Fibroblast of lung (primary cell): ENCODE measurements around the gene PPIF. TPM values are rescaled to one million over a fixed set of nuclear protein-coding genes. Genes with fewer than 3 reads are reported as not detected.
A peak's percentile ranks its signal among the peaks of the same experiment; 100 is the strongest.

Source experiments
- DNase-seq, 2 donors: peaks; one replicate each; pipeline versions ENCODE4 v3.0.0 to v3.0.0-alpha.2; 2010; ENCODE audit warnings: low read depth in 2 of 2
- H2AFZ ChIP-seq: 2 replicates; pipeline ENCODE4 v1.5.1; 2012; ENCODE audit warnings: low read length, control low read depth, inconsistent platforms
- H3K27ac ChIP-seq: 2 replicates; pipeline ENCODE4 v1.5.1; 2011; ENCODE audit warnings: low read length, control low read depth; ENCODE audit not compliant: insufficient read depth
- H3K27me3 ChIP-seq: 2 replicates; pipeline ENCODE4 v1.5.1; 2011; ENCODE audit warnings: mild to moderate bottlenecking, low read length; ENCODE audit not compliant: control insufficient read depth, insufficient read depth
- H3K36me3 ChIP-seq: 2 replicates; pipeline ENCODE4 v1.5.1; 2011; ENCODE audit warnings: low read length; ENCODE audit not compliant: control insufficient read depth, insufficient read depth
- H3K4me1 ChIP-seq: 2 replicates; pipeline ENCODE4 v1.5.1; 2011; ENCODE audit warnings: low read length; ENCODE audit not compliant: control insufficient read depth, insufficient read depth; ENCODE audit errors: extremely low read depth
- H3K4me2 ChIP-seq: 2 replicates; pipeline ENCODE4 v1.5.1; 2011; ENCODE audit warnings: low read length, control low read depth; ENCODE audit not compliant: insufficient read depth; ENCODE audit errors: extremely low read depth
- H3K4me3 ChIP-seq, 4 experiments: fragments of 200-600 bp in 1 of 4; sonication (generic) in 1 of 4; replicated peaks in 1 of 4; 2 replicates each; pipeline ENCODE4 v1.5.1; 2011 to 2016; ENCODE audit warnings: low read length in 4 of 4, low read depth in 3 of 4, mild to moderate bottlenecking in 3 of 4, control low read depth in 2 of 4, inconsistent platforms in 1 of 4, mixed read lengths in 1 of 4; ENCODE audit not compliant: insufficient read depth in 1 of 4; ENCODE audit errors: control extremely low read depth in 1 of 4
- H3K79me2 ChIP-seq: 2 replicates; pipeline ENCODE4 v1.5.1; 2012; ENCODE audit warnings: mild to moderate bottlenecking, low read length, inconsistent platforms; ENCODE audit not compliant: control insufficient read depth, insufficient read depth
- H3K9ac ChIP-seq: 2 replicates; pipeline ENCODE4 v1.5.1; 2011; ENCODE audit warnings: mild to moderate bottlenecking, low read length, control low read depth; ENCODE audit not compliant: insufficient read depth
- H3K9me3 ChIP-seq: 2 replicates; pipeline ENCODE4 v1.5.1; 2012; ENCODE audit warnings: low read depth, low read length; ENCODE audit not compliant: control insufficient read depth, insufficient read depth
- H4K20me1 ChIP-seq: 2 replicates; pipeline ENCODE4 v1.5.1; 2011; ENCODE audit warnings: low read length; ENCODE audit not compliant: control insufficient read depth, insufficient read depth; ENCODE audit errors: extremely low read depth
- CTCF ChIP-seq, 2 donors: IDR thresholded peaks in 1 of 2; conservative IDR thresholded peaks in 1 of 2; 1 replicate in 1 of 2; 2 replicates in 1 of 2; pipeline ENCODE4 v1.5.1; 2011 to 2012; ENCODE audit warnings: low read length in 2 of 2, control low read depth in 1 of 2, inconsistent platforms in 1 of 2, low read depth in 1 of 2, mild to moderate bottlenecking in 1 of 2
- EZH2 ChIP-seq: IDR thresholded peaks from 2 replicates; pipeline ENCODE4 v1.5.1; 2012; ENCODE audit warnings: low read length, control low read depth, mild to moderate bottlenecking; ENCODE audit errors: missing control alignments
- polyA minus RNA-seq: library from RNA; depleted of rRNA, polyadenylated mRNA; stranded (reverse); fragments of >200 nt; gene quantifications from 2 replicates; pipeline ENCODE4 v1.2.3, GENCODE V29; 2011; ENCODE audit warnings: low replicate concordance
- polyA plus RNA-seq, 2 donors: library from polyadenylated mRNA; depleted of rRNA in 1 of 2; stranded (reverse) in 1 of 2; unstranded in 1 of 2; fragments of >200 nt; gene quantifications; 2 replicates each; pipeline ENCODE4 v1.2.1, GENCODE V29; 2011 to 2012; ENCODE audit warnings: missing spikeins in 1 of 2
- total RNA-seq: library from RNA; depleted of rRNA; stranded (reverse); fragments of >200 nt; gene quantifications from 2 replicates; pipeline ENCODE4 v1.2.1, GENCODE V29; 2014

The PPIF gene
- total RNA-seq (18.2 and 18.7 TPM in 2 replicates), polyA plus RNA-seq (63.0 and 82.2 TPM in 2 replicates), polyA minus RNA-seq (137 and 359 TPM in 2 replicates)
- 53.2 and 71.9 TPM in 2 replicates for polyA plus RNA-seq (2012)

GRCh38 chr10:79347226-79347893 lies at the start of gene PPIF:
Gene PPIF (plus strand): TSS chr10:79347469. CDS start chr10:79347549, 80 bp downstream.
- Histone ChIP-seq H3K27me3 (no peaks in the 10 kb centered on the region), H3K27ac (peak within 1 kb of the TSS; percentile 85), H2AFZ (peak within 1 kb of the TSS; percentile 43), H3K4me1 (peaks cover 10% of the 10 kb centered on the region), H3K9ac (peak within 1 kb of the TSS; percentile 95), H3K4me3 (peak within 1 kb of the TSS; percentile 56 to 85 (median 78)), H3K4me2 (peak within 1 kb of the TSS; percentile 88), H3K9me3 (no peaks in the 10 kb centered on the region), H3K36me3 (peaks cover 26% of the 10 kb centered on the region), H3K79me2 (peaks cover 33% of the 10 kb centered on the region), H4K20me1 (no peaks in the 10 kb centered on the region)
- DNase-seq, result peak; percentile 89 to 90
- TF ChIP-seq EZH2 (no peak), CTCF (conservative IDR thresholded peaks at IDR 0.05 in 1 of 2, IDR thresholded peaks at IDR 0.05 in 1 of 2; ENCODE audit: low read depth in 1 of 2, low read length in 2 of 2) (peak; percentile 69 to 72)

- Histone ChIP-seq H3K9me3 (no peaks in the 10 kb centered on the region), H3K36me3 (peaks cover 40% of the 10 kb centered on the region), H3K9ac (peak overlapping the region; percentile 52), H3K27me3 (no peaks in the 10 kb centered on the region), H3K79me2 (no peaks in the 10 kb centered on the region), H3K4me2 (peak overlapping the region; percentile 65), H2AFZ (no peak overlapping the region), H3K27ac (peak overlapping the region; percentile 89), H3K4me3 (no peak overlapping the region), H4K20me1 (no peaks in the 10 kb centered on the region), H3K4me1 (peaks cover 29% of the 10 kb centered on the region)
- TF ChIP-seq EZH2 (no peak), CTCF (conservative IDR thresholded peaks at IDR 0.05 in 1 of 2, IDR thresholded peaks at IDR 0.05 in 1 of 2; ENCODE audit: low read depth in 1 of 2, low read length in 2 of 2) (no peak)
- peak; percentile 96 to 99 for DNase-seq
Measured at GRCh38 chr10:79298403-79299244, 48.6 kb upstream of the PPIF start.
